Mammary epithelial cell (primary cell): Measurements from ENCODE around the gene MYO1D.

Source experiments
- CTCF ChIP-seq, 2 donors: IDR thresholded peaks in 1 of 2; conservative IDR thresholded peaks in 1 of 2; 2 replicates each; pipeline ENCODE4 v1.5.1; 2011 to 2012; ENCODE audit warnings: inconsistent platforms in 2 of 2, low read length in 2 of 2, mild to moderate bottlenecking in 2 of 2, control low read depth in 1 of 2, low read depth in 1 of 2; ENCODE audit not compliant: insufficient read depth in 1 of 2; ENCODE audit errors: extremely low read depth in 1 of 2
- EZH2 ChIP-seq: IDR thresholded peaks from 2 replicates; pipeline ENCODE4 v1.6.1; 2012; ENCODE audit warnings: low read length, inconsistent platforms, borderline replicate concordance

- TF ChIP-seq CTCF (conservative IDR thresholded peaks at IDR 0.05 in 1 of 2, IDR thresholded peaks at IDR 0.05 in 1 of 2; ENCODE audit: extremely low read depth in 1 of 2, insufficient read depth in 1 of 2, low read depth in 1 of 2, low read length in 2 of 2) (no peak), EZH2 (no peak)
Observed at GRCh38 chr17:32852811-32853210, 24.1 kb downstream of the MYO1D start.
